Measurements from ENCODE around the gene CEBPB.
"Not testable (repeated sequence)": the region's sequence is repeated elsewhere in the genome, so short reads cannot be mapped to it uniquely, and the experiment has no call there.

The CEBPB gene

DNA sequence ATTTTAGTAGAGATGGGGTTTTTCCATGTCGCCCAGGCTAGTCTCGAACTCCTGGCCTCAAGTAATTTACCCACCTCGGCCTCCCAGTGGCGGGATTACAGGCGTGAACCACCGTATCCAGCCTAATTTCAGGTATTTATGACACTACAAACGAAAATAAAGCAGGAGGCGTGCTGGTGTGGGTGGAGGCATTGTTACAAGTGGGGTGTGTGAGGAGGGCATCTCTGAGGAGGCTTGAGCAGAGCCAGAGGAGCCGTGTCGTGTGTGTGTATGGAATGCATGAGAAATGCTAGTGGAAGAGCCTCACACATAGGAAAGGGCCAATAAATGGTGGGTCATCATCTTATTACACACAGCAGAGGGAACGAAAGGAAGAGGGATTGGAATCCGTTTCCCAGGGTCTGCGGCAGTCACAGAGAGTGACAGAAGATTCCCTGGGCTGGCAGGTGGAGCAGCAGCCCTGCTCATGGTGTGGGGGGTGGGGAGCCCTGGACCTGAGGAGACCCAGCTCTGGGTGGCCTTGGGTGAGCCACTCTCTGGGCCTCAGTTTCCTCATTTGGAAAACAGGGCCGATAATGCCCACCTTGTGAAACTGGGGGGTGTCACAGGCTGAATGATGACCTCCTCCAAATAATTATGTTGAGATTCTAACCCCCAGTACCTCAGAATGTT, 19.9 kb upstream of the CEBPB start:
- DNase-seq: no peak

GRCh38 chr20:50172347-50173013, 18.1 kb upstream of the CEBPB start:
- DNase-seq: no peak

DNA sequence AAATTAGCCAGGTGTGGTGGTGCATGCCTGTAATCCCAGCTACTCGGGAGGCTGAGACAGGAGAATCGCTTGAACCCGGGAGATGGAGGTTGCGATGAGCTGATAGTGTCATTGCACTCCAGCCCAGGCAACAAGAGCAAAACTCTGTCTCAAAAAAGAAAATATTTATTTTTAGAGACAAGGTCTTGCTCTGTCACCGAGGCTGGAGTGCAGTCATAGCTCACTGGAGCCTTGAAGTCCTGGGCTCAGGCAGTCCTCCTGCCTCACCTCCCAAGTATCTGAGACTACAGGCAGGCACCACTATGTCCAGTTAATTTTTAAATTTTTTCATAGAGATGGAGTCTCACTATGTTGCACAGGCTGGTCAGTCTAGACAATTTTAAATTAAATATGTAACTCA, 16.2 kb upstream of the CEBPB start:
- DNase-seq: no peak

DNA sequence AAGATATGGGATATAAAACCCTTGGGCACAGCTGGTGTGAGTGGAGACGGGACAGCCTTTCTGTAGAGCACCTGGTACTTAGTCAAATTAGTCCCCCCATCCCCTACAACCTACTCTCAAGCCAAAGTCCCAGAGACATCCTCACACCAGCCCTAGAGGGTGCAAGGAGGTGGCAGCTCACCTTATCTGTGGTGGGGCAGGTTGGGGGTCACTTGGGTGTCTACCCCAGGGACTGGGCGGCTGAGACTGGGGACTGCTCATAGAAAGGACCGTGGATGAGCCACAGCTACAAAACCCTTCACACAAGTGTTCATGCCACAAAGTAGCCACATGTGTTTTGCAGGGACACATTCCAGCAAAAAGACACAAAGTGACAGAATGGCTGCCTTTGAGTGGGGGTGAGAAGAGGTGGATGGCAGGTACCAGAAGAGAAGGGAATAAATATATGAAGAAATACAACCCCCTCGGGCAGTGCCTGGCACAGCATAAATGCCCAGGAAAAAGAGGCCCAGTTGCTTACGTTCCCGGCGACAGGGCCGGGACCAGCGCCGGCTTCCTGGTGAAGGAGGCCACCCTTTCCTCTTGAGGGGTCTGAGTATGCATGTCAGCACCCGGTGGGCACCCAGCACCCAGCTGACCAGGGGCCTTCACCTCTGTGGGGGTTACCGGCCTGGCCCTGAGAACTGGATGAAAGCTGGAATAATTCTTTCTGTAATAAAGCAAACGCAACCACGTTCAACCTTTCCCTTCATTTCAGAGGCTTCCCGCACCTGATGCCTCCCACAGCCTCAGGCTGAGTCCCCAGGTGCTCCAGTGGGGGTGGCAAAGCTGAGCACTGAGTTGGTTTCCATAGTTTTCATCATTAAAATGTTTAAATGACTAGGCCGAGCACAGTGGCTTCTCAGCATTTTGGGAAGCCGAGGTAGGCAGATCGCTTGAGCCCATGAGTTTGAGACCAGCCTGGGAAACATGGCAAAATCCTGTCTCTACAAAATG, 14.4 kb upstream of the CEBPB start:
- no peak for DNase-seq

- DNase-seq: not testable (repeated sequence)
These were observed 12.0 kb upstream of the CEBPB start for GRCh38 chr20:50178672-50179071.

DNA sequence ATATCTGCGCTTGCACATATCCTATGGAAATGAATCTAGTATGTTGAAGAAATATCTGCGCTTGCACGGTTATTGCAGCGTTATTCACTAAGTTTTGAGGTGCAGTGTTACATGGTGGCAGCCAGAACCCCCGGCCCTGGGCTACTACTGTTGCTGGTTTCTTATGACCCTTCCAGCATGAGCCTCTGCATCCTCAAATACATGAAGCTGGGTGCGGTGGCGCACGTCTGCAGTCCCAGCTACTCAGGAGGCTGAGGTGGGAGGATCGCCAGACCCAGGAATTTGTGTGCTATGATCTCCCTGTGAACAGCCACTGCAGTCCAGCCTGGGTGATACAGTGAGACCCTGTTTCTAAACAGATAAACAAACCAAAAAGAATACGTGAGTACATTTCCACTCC, 9.3 kb upstream of the CEBPB start:
- DNase-seq: no peak

GRCh38 chr20:50182346-50182745, 8.3 kb upstream of the CEBPB start:
- no peak for DNase-seq

DNA sequence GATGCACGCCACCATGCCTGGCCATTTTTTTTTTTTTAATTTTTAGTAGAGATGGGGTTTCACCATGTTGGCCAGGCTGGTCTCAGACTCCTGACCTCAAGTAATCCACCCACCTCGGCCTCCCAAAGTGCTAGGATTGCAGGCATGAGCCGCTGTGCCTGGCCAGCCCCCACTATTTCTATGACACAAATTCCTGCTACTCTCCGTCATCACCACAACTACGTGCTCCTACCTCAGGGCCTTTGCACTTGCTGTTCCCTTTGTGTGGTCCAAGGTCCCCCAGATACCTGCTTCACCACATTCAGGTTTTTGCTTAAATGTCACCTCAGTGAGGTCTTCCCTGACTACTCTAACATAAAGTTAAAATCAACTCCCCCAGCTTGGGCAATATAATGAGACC, 5.2 kb upstream of the CEBPB start:
- no peak for DNase-seq

- DNase-seq: peak; percentile 68 to 74
These were observed 4.3 kb upstream of the CEBPB start for GRCh38 chr20:50186151-50186885.

DNA sequence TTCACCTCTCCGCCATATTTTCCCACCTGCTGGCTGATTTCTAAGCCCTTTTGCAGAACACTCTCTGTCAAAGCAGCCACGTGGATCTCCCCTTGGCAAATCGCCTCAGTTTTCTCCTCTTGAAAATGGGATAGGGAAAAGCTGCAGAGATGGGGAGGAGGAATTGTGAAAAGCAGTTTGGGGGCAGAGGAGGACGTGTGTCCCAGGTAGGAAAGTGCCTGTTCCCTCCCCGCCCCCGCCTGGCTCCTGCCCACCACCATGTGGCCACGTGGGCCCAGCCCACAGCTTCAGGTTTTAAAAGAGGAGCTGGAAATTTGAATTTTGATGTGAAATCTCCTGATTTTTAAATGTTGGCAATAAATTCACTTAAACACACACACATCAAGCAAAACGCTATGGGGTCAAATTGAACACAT, 3.6 kb upstream of the CEBPB start:
- DNase-seq: no peak

DNA sequence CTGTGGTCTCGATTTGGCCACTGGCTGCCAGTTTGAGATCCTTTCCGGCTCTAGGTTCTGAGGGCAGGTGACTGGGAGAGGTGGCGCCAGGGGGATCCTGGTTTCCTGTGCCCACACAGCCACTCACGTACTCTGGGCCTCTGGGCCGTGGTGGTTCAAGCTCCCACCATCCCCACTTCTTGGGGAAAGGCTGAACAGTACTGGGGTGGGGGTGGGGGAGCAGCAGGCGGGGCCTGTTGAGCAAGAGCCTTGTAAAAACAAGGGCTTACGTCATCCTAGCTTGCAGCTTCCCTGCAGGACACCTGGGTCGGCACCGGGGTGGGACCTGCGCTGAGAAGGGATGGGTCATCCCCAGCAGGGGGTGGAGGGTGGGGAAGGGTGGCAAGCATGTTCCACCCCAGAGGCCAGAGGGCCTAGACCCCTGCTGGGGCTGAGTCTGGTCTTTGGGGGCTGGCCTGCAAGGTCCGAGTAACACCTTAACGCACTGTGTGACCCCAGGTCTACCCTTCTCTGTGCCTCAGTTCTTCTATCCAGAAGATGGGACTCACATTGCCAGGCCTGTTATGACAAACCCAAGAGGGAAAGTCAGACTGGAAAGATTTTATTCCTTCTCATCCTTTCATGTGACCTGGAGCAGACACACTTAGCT, 3.1 kb upstream of the CEBPB start:
- DNase-seq: no peak

DNA sequence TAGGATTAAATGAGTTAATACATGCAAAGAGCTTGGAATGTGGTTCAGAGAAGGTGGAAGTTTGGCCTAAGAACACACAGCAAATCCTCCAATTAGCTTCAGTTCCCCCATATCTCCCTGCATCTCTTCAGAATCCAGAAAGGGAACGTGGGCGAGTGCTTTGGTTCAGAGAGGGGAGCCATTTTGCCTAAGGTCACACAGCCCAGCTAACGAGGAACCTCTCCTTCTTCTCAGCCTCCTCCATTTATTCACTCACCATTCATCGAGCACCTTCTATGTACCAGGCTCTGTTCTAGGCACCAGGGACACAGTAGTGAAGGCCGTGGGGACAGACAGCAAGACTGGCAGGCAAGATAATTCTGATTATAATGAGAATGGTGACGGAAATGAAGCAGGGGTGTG, 2.3 kb upstream of the CEBPB start:
- DNase-seq: no peak

DNA sequence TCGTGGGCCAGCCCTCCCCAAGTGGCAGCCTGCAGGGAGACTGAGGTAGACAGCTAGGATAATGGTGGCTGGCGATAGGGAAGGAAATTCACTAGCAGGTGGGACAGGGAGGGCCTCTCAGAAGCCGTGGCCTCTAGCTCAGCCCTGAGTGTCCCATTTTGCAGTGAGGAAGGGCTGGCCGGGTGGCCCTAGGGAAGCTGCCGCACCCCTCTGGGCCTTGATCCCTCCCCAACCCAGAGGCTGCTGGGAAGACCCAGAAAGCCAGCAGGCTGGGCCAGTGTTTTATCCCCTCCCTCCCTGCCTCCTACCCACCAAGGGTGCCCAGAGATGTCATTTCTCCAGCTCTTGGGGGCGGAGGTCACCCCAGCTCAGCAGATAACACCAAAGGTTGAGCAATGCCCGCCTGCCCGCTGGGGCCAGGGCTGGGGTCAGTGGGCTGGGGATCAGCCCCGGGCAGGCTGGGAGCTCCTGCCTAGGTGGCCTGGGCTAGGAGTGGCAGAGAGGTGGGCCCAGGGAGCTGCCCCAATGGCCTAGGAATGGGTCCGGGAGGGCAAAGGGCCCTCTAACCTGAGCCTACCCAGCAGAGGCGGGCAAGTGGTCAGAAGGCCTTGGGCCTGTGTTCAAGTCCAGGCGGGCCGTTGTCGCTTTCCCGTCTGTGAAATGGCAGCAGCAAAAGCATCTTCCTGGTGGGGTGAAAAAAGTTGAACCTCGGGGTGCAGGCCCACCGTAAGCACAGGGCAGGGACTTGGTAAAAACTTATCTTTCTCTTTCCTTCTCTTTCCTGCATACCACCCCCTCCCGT, 1.6 kb upstream of the CEBPB start:
- no peak for DNase-seq

GRCh38 chr20:50189681-50190250, 864 bp upstream of the CEBPB start:
- no peak for DNase-seq

GRCh38 chr20:50191065-50191543, 474 bp downstream of the CEBPB start:
- no peak for DNase-seq

DNA sequence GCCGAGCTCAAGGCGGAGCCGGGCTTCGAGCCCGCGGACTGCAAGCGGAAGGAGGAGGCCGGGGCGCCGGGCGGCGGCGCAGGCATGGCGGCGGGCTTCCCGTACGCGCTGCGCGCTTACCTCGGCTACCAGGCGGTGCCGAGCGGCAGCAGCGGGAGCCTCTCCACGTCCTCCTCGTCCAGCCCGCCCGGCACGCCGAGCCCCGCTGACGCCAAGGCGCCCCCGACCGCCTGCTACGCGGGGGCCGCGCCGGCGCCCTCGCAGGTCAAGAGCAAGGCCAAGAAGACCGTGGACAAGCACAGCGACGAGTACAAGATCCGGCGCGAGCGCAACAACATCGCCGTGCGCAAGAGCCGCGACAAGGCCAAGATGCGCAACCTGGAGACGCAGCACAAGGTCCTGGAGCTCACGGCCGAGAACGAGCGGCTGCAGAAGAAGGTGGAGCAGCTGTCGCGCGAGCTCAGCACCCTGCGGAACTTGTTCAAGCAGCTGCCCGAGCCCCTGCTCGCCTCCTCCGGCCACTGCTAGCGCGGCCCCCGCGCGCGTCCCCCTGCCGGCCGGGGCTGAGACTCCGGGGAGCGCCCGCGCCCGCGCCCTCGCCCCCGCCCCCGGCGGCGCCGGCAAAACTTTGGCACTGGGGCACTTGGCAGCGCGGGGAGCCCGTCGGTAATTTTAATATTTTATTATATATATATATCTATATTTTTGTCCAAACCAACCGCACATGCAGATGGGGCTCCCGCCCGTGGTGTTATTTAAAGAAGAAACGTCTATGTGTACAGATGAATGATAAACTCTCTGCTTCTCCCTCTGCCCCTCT, 1.1 kb downstream of the CEBPB start:
- DNase-seq: peak in 1 of 2 experiments; percentile 6

- no peak for DNase-seq
These were observed 2.0 kb downstream of the CEBPB start for GRCh38 chr20:50192364-50193198.

- DNase-seq: no peak
These were observed 2.7 kb downstream of the CEBPB start for GRCh38 chr20:50193199-50193835.

Data from NCI-H187 (cell line).